Upper lobe of right lung (tissue), 1 donor: Measurements from ENCODE around the gene SLC35D1. TPM values are rescaled to one million over a fixed set of nuclear protein-coding genes. Genes with fewer than 3 reads are reported as not detected.
"Not testable (repeated sequence)": the region's sequence is repeated elsewhere in the genome, so short reads cannot be mapped to it uniquely, and the experiment has no call there.

ENCODE experiments used
- ATAC-seq: fragments of 200-7000 bp; cut with Tn5 transposase; one replicate; pipeline ENCODE4 v1.9.1; 2020; ENCODE audit warnings: mild to moderate bottlenecking, moderate library complexity
- DNase-seq: peaks from one replicate; pipeline ENCODE4 v3.0.0-alpha.2; 2020
- H3K27ac ChIP-seq: fragments of 200-600 bp; one replicate; pipeline ENCODE4 v1.8.0; 2022
- H3K27me3 ChIP-seq: fragments of 200-600 bp; one replicate; pipeline ENCODE4 v1.8.0; 2022; ENCODE audit warnings: mild to moderate bottlenecking
- H3K36me3 ChIP-seq: fragments of 200-600 bp; one replicate; pipeline ENCODE4 v1.8.0; 2022
- H3K4me1 ChIP-seq: fragments of 200-600 bp; one replicate; pipeline ENCODE4 v1.8.0; 2022
- H3K4me3 ChIP-seq: fragments of 200-600 bp; one replicate; pipeline ENCODE4 v1.8.0; 2022; ENCODE audit warnings: mild to moderate bottlenecking
- H3K9me3 ChIP-seq: fragments of 200-600 bp; one replicate; pipeline ENCODE4 v1.8.0; 2022
- CTCF ChIP-seq: fragments of 200-600 bp; IDR thresholded peaks from one replicate; pipeline ENCODE4 v1.8.0; 2022; ENCODE audit warnings: antibody characterized with exemption
- intact Hi-C: fragments of 100-400 bp; cut with DNase I; formaldehyde crosslinking; loops from one replicate; pipeline ENCODE4 v1.11.0; 2022
- total RNA-seq: library from RNA; stranded (reverse); fragmentation: NEBNext Ultra II Directional; extraction: Animal tissue kit (Norgen Biotek cat#: 25700); gene quantifications from one replicate; pipeline ENCODE4 v1.2.1, GENCODE V29; 2021
- donor health status: DM: no; HTN: yes; CAD: no; lungs with severe emphysema.

SLC35D1 gene
- total RNA-seq, 1 donor from 2014 or later: 6.3 TPM

GRCh38 chr1:66978201-66978600 lies 75.7 kb downstream of the SLC35D1 start:
- no peaks in the 10 kb centered on the region for H3K27me3 ChIP-seq
- no peak for TF ChIP-seq CTCF
- H3K36me3 ChIP-seq: peaks cover 82% of the 10 kb centered on the region
- no peaks in the 10 kb centered on the region for H3K4me1 ChIP-seq
- H3K9me3 ChIP-seq: no peaks in the 10 kb centered on the region
- intact Hi-C loops: no loop called here
- no peak for ATAC-seq
- DNase-seq: no peak
- H3K4me3 ChIP-seq: no peak overlapping the region
- H3K27ac ChIP-seq: no peak overlapping the region

- H3K36me3 ChIP-seq: peaks cover 85% of the 10 kb centered on the region
Observed at GRCh38 chr1:66968574-66968973, 85.4 kb downstream of the SLC35D1 start.

GRCh38 chr1:66966188-66966873 lies 87.6 kb downstream of the SLC35D1 start:
- H3K4me3 ChIP-seq, H3K4me1 ChIP-seq, intact Hi-C loops, H3K9me3 ChIP-seq, H3K27ac ChIP-seq, ATAC-seq, H3K27me3 ChIP-seq, DNase-seq: not testable (repeated sequence)
- H3K36me3 ChIP-seq: peaks cover 89% of the 10 kb centered on the region

More at GRCh38 chr1:66968574-66968973, 85.4 kb downstream of the SLC35D1 start:
- TF ChIP-seq CTCF: no peak
- ATAC-seq (no peak), DNase-seq (no peak)
- Histone ChIP-seq H3K9me3 (no peaks in the 10 kb centered on the region), H3K27ac (no peak overlapping the region), H3K4me1 (no peaks in the 10 kb centered on the region), H3K27me3 (no peaks in the 10 kb centered on the region), H3K4me3 (no peak overlapping the region)
- intact Hi-C loops: no loop called here

- peaks cover 4% of the 10 kb centered on the region for H3K4me1 ChIP-seq
- H3K4me3 ChIP-seq: no peak overlapping the region
- H3K27me3 ChIP-seq: no peaks in the 10 kb centered on the region
- no peak for DNase-seq
- no peak for TF ChIP-seq CTCF
- H3K9me3 ChIP-seq: no peaks in the 10 kb centered on the region
- H3K27ac ChIP-seq: no peak overlapping the region
- H3K36me3 ChIP-seq: peaks cover 89% of the 10 kb centered on the region
- ATAC-seq: no peak
- intact Hi-C loops: no loop called here
Observed at GRCh38 chr1:66957938-66958337, 96.0 kb downstream of the SLC35D1 start.

GRCh38 chr1:66954208-66954607 lies 99.7 kb downstream of the SLC35D1 start:
- intact Hi-C loops: no loop called here
- DNase-seq (no peak), ATAC-seq (no peak)
- Histone ChIP-seq H3K27ac (no peak overlapping the region), H3K27me3 (no peaks in the 10 kb centered on the region), H3K4me1 (peaks cover 4% of the 10 kb centered on the region), H3K9me3 (no peaks in the 10 kb centered on the region), H3K36me3 (peaks cover 92% of the 10 kb centered on the region), H3K4me3 (no peak overlapping the region)
- TF ChIP-seq CTCF: no peak

GRCh38 chr1:66951513-66951912 lies 102.4 kb downstream of the SLC35D1 start:
- Histone ChIP-seq H3K27me3 (no peaks in the 10 kb centered on the region), H3K36me3 (peaks cover 94% of the 10 kb centered on the region), H3K9me3 (no peaks in the 10 kb centered on the region), H3K27ac (no peak overlapping the region), H3K4me3 (no peak overlapping the region), H3K4me1 (peaks cover 2% of the 10 kb centered on the region)
- intact Hi-C loops: no loop called here
- ATAC-seq (peak; percentile 25), DNase-seq (no peak)
- TF ChIP-seq CTCF: no peak

Other genes with a start within 250 kb of the SLC35D1 start
- gene DNAI4, start 129.3 kb downstream of the SLC35D1 start, total RNA-seq: 10.2 TPM
- gene MIER1, start 129.2 kb downstream of the SLC35D1 start, total RNA-seq: 43.8 TPM
- not detected for gene C1orf141, start 80.8 kb upstream of the SLC35D1 start, total RNA-seq
- gene IL23R, start 112.3 kb upstream of the SLC35D1 start, total RNA-seq: 0.20 TPM